IMR-90 (cell line): Measurements from ENCODE around the gene ALAS1. TPM values are rescaled to one million over a fixed set of nuclear protein-coding genes. Genes with fewer than 3 reads are reported as not detected.

Experiments used
- ATAC-seq: fragments of 200-7000 bp; cut with Tn5 transposase; 2 replicates; pipeline ENCODE4 v1.9.1; 2020; ENCODE audit warnings: low read depth, mild to moderate bottlenecking, moderate library complexity
- BruUV-seq: library from RNA; stranded (reverse); fragments of 400-500 nt; replicated peaks from 2 replicates; lab custom pipeline; 2021; lab: Mats Ljungman, UMichigan
- CTCF ChIA-PET: fragments of 300-600 bp; formaldehyde crosslinking; extraction: SDS; loops from one replicate; lab custom pipeline; 2021; ENCODE audit warnings: antibody characterized with exemption; lab: Yijun Ruan, JAX
- POLR2A ChIA-PET: fragments of 300-600 bp; sonication (Branson Sonifier 250); formaldehyde crosslinking; loops from one replicate; lab custom pipeline; 2022; ENCODE audit warnings: antibody characterized with exemption; ENCODE audit not compliant: unreplicated experiment; lab: Charles Lee
- DNase-seq: peaks from one replicate; pipeline ENCODE4 v3.0.0; 2013
- H2AFZ ChIP-seq: replicated peaks from 2 replicates; pipeline ENCODE3; 2013; ENCODE audit warnings: low read length, mild to moderate bottlenecking; ENCODE audit not compliant: poor library complexity
- H2AK5ac ChIP-seq: 2 replicates; pipeline ENCODE4 v1.6.1; 2013; ENCODE audit warnings: low read depth, low read length, inconsistent platforms
- H2AK9ac ChIP-seq: replicated peaks from 2 replicates; pipeline ENCODE3; 2013; ENCODE audit warnings: mild to moderate bottlenecking, low read depth, low read length, moderate library complexity; ENCODE audit not compliant: poor library complexity
- H2BK120ac ChIP-seq: 2 replicates; pipeline ENCODE4 v1.6.1; 2013; ENCODE audit warnings: low read depth, low read length, inconsistent platforms
- H2BK15ac ChIP-seq: 3 replicates; pipeline ENCODE4 v1.6.1; 2013; ENCODE audit warnings: low read depth, low read length, inconsistent platforms
- H2BK20ac ChIP-seq: 2 replicates; pipeline ENCODE4 v1.6.1; 2013; ENCODE audit warnings: low read depth, mild to moderate bottlenecking, inconsistent platforms, low read length, moderate library complexity
- H2BK5ac ChIP-seq: 2 replicates; pipeline ENCODE4 v1.6.1; 2013; ENCODE audit warnings: mild to moderate bottlenecking, low read depth, low read length, inconsistent platforms; ENCODE audit not compliant: poor library complexity, severe bottlenecking
- H3K14ac ChIP-seq: replicated peaks from 2 replicates; pipeline ENCODE4 v1.6.1; 2013; ENCODE audit warnings: low read depth, low read length, inconsistent platforms
- H3K18ac ChIP-seq: 2 replicates; pipeline ENCODE4 v1.6.1; 2013; ENCODE audit warnings: low read depth, low read length, control low read depth
- H3K23ac ChIP-seq: 2 replicates; pipeline ENCODE4 v1.6.1; 2013; ENCODE audit warnings: low read depth, low read length, inconsistent platforms
- H3K27ac ChIP-seq: 2 replicates; pipeline ENCODE4 v1.5.1; 2013; ENCODE audit warnings: mild to moderate bottlenecking, control low read depth, low read length; ENCODE audit not compliant: insufficient read depth
- H3K27me3 ChIP-seq: 2 replicates; pipeline ENCODE4 v1.6.1; 2013; ENCODE audit warnings: low read length; ENCODE audit not compliant: control insufficient read depth, insufficient read depth
- H3K36me3 ChIP-seq: 2 replicates; pipeline ENCODE4 v1.6.1; 2013; ENCODE audit warnings: low read length, mixed read lengths; ENCODE audit not compliant: control insufficient read depth, insufficient read depth
- H3K4ac ChIP-seq: 2 replicates; pipeline ENCODE4 v1.6.1; 2013; ENCODE audit warnings: low read depth, low read length, inconsistent platforms
- H3K4me1 ChIP-seq: 2 replicates; pipeline ENCODE4 v1.6.1; 2013; ENCODE audit warnings: low read length, mixed read lengths; ENCODE audit not compliant: control insufficient read depth, insufficient read depth
- H3K4me2 ChIP-seq: 2 replicates; pipeline ENCODE4 v1.6.1; 2013; ENCODE audit warnings: low read depth, mild to moderate bottlenecking, control low read depth, low read length, moderate library complexity
- H3K4me3 ChIP-seq: 2 replicates; pipeline ENCODE4 v1.5.1; 2013; ENCODE audit warnings: low read depth, mild to moderate bottlenecking, control low read depth, low read length, moderate library complexity; ENCODE audit not compliant: insufficient read depth
- H3K56ac ChIP-seq: 2 replicates; pipeline ENCODE4 v1.6.1; 2013; ENCODE audit warnings: low read length, inconsistent platforms; ENCODE audit not compliant: insufficient read depth; ENCODE audit errors: extremely low read depth
- H3K79me1 ChIP-seq, 2 experiments: 2 replicates each; pipeline ENCODE4 v1.6.1; 2013; ENCODE audit warnings: low read length in 2 of 2, inconsistent platforms in 1 of 2, low read depth in 1 of 2
- H3K9ac ChIP-seq: 2 replicates; pipeline ENCODE4 v1.6.1; 2013; ENCODE audit warnings: low read depth, low read length, control low read depth
- H3K9me1 ChIP-seq: 2 replicates; pipeline ENCODE4 v1.6.1; 2013; ENCODE audit warnings: low read length, inconsistent platforms; ENCODE audit not compliant: insufficient read depth
- H3K9me3 ChIP-seq: 2 replicates; pipeline ENCODE4 v1.6.1; 2013; ENCODE audit warnings: low read length; ENCODE audit not compliant: control insufficient read depth, insufficient read depth
- H4K20me1 ChIP-seq: 2 replicates; pipeline ENCODE4 v1.6.1; 2013; ENCODE audit warnings: low read length, inconsistent platforms; ENCODE audit not compliant: insufficient read depth
- H4K5ac ChIP-seq: 2 replicates; pipeline ENCODE4 v1.6.1; 2013; ENCODE audit warnings: mild to moderate bottlenecking, low read depth, low read length, control low read depth
- H4K8ac ChIP-seq, 2 experiments: 2 replicates each; pipeline ENCODE4 v1.6.1; 2013; ENCODE audit warnings: low read depth in 2 of 2, low read length in 2 of 2, control low read depth in 1 of 2, inconsistent platforms in 1 of 2
- H4K91ac ChIP-seq: 2 replicates; pipeline ENCODE4 v1.6.1; 2013; ENCODE audit warnings: low read depth, low read length, inconsistent platforms; ENCODE audit not compliant: insufficient read depth
- MXI1 ChIP-seq: IDR thresholded peaks from 2 replicates; pipeline ENCODE4 v1.6.1; 2012; ENCODE audit warnings: low read depth, mild to moderate bottlenecking, low read length, moderate library complexity, borderline replicate concordance
- WGBS, 2 experiments: methylation state at CpG; one replicate each; pipeline versions ENCODE4 v1.1.5 to v1.1.7; 2013; ENCODE audit warnings: missing lambda C conversion rate in 2 of 2; ENCODE audit not compliant: insufficient read length in 1 of 2; ENCODE audit errors: extremely low coverage in 2 of 2; 5-methylcytosine and 5-hydroxymethylcytosine counted together
- dilution Hi-C: fragments of 300-500 bp; cut with HindIII; formaldehyde crosslinking; loops from one replicate; pipeline ENCODE4 v1.14.3; 2018; ENCODE audit warnings: low sequenced_read_pairs; ENCODE audit not compliant: unreplicated experiment
- in situ Hi-C: fragments of 300-500 bp; cut with MboI; formaldehyde crosslinking; loops from 3 replicates; pipeline ENCODE4 v1.14.3; 2019; ENCODE audit warnings: low sequenced_read_pairs, inconsistent platforms, mixed read lengths
- intact Hi-C: fragments of 100-400 bp; cut with micrococcal nuclease; formaldehyde crosslinking; loops from 2 replicates; pipeline ENCODE4 v1.10.0; 2022
- polyA plus RNA-seq, 3 experiments: library from polyadenylated mRNA; depleted of rRNA; stranded (reverse); fragments of >200 nt; gene quantifications; 2 replicates each; pipeline ENCODE4 v1.2.3, GENCODE V29; 2012; ENCODE audit warnings: low replicate concordance in 1 of 3
- total RNA-seq: library from RNA; depleted of rRNA; stranded (reverse); fragments of >200 nt; gene quantifications from 2 replicates; pipeline ENCODE4 v1.2.3, GENCODE V29; 2012

Gene ALAS1
- total and polyA plus RNA-seq, 2 of the 4 experiments (the other 2 are of a cell fraction), result 32.8 to 47.2 TPM

DNA sequence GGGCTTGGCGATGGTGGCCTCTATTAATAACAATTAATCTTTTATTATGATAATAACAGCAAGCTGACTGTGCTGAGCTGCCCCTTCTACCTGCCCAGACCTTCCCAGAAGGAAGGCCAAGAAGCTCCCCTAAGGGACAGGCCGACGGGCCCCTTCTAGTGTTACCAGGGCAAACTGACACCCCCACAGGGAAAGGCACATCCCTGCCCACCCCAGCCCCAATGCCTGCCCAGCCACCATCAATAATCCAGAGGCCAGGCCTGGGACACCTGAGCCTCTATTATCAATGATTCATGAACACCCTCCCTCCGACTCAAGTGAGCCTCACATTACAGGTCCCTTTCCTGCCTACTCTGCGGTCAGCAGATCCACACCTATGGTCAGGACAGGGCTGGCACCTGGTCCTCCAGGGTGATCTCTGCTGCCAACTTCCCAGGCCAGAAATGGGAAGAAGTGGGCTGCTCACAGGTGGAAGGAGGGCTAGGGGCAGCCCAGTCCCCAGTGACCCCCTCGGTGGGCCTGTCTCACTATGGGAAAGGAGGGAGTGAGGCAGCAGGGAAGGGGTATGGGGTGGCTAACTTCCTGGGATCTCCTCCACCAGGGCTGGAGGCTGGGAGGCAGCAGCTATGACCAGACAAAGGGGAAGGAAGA is 39.2 kb downstream of the ALAS1 start:
- Histone ChIP-seq H3K4ac (peak overlapping the region; percentile 100), H2AK5ac (peak overlapping the region; percentile 100), H2BK15ac (peak overlapping the region; percentile 94; the same call in 1 of the 3 replicates), H3K4me3 (peak overlapping the region; percentile 31), H3K9ac (peak overlapping the region; percentile 89), H3K14ac (peak overlapping the region; percentile 91), H3K18ac (peak overlapping the region; percentile 79), H4K20me1 (peaks cover 39% of the 10 kb centered on the region), H3K9me1 (peaks cover 28% of the 10 kb centered on the region), H3K79me1 (peaks cover 14 to 78% of the 10 kb centered on the region in 2 experiments), H3K9me3 (no peaks in the 10 kb centered on the region), H3K56ac (peak overlapping the region; percentile 88; the same call in 1 of the 2 replicates), H4K8ac (peak overlapping the region; percentile 90 to 96), H3K27me3 (no peaks in the 10 kb centered on the region), H3K27ac (peak overlapping the region; percentile 99), H3K4me1 (peaks cover 25% of the 10 kb centered on the region), H3K36me3 (peaks cover 24% of the 10 kb centered on the region; the same call in 1 of the 2 replicates), H4K91ac (peak overlapping the region; percentile 96), H4K5ac (peak overlapping the region; percentile 95), H2BK5ac (peak overlapping the region; percentile 96), H3K23ac (peak overlapping the region; percentile 81), H2AK9ac (peak overlapping the region; percentile 100), H3K4me2 (peak overlapping the region; percentile 91), H2BK20ac (peak overlapping the region; percentile 77), H2AFZ (peak overlapping the region; percentile 84), H2BK120ac (peak overlapping the region; percentile 81)
- no peak for TF ChIP-seq MXI1
- dilution Hi-C loops (no loop called here), in situ Hi-C loops (no loop called here), intact Hi-C loops (loop anchor here (5.0 kb wide), 1 partner anchor 40 kb away; the partner anchor contains the start of gene WDR82)
- ATAC-seq (no peak), DNase-seq (no peak)
- POLR2A ChIA-PET, result interaction anchor here (0.6 kb wide), 1 partner anchor 14 kb away, joined by 3 read pairs; no protein-coding TSS in a partner anchor
- no CpG with 5 or more reads among the region's 6 CpGs for WGBS, 2 experiments
- CTCF ChIA-PET, result interaction anchor here (0.6 to 2.0 kb wide), 4 partner anchors 11 to 175 kb away, joined by 3 to 8 read pairs (median 4); partner anchors contain the start of gene TLR9
- no TSS peak for BruUV-seq
